ENCODE data around the gene KMT5B. TPM values are rescaled to one million over a fixed set of nuclear protein-coding genes. Genes with fewer than 3 reads are reported as not detected.

Gene KMT5B
- total and polyA plus RNA-seq, 2 experiments from 2014 or later = 26.4 to 31.0 TPM

DNA sequence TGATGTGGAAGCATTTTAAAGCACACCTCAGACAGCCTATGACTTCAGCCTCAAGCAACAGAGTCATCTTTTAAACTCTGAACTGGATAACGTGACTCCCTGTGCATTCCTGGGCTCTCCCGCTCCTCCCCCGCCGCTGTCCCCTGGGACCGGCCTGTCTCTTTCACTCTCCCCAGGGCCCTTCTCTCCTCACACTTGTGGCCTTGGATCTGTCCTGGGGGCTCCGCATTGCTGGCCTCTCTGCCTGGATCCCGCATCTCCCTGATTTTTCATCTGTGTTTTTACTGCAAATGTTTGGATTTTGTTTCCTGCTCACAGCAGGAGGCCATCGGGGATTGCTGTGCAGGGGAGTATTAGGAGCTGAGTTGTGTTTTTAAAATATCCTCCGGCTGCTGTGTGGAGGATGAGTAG is 43.2 kb upstream of the KMT5B start (continued):
- TF ChIP-seq REST (IDR thresholded peaks at IDR 0.05; ENCODE audit: unreplicated experiment) = no peak
- no peak for TF ChIP-seq EZH2phosphoT487 (IDR thresholded peaks at IDR 0.05; ENCODE audit: unreplicated experiment)
- no peak for TF ChIP-seq JUNB (IDR thresholded peaks at IDR 0.05; ENCODE audit: unreplicated experiment)
- TF ChIP-seq NANOG (IDR thresholded peaks at IDR 0.05; ENCODE audit: borderline replicate concordance) = no peak

GRCh38 chr11:68255526-68255925 is 42.4 kb upstream of the KMT5B start:
- Histone ChIP-seq H3K9me2 (ENCODE audit: insufficient read depth) (no peaks in the 10 kb centered on the region), H2AFZ (no peak overlapping the region), H3F3A (replicated peaks; ENCODE audit: low read depth) (no peaks in the 10 kb centered on the region), H3K27me3 (ENCODE audit: insufficient read depth) (no peaks in the 10 kb centered on the region), H3K4me2 (no peak overlapping the region), H3K4me1 (ENCODE audit: insufficient read depth) (peaks cover 6% of the 10 kb centered on the region; the same call in 1 of the 2 replicates), H4K20me1 (replicated peaks; ENCODE audit: insufficient read depth) (no peaks in the 10 kb centered on the region), H3K27ac (ENCODE audit: low read depth) (no peak overlapping the region), H3K79me2 (replicated peaks; ENCODE audit: insufficient read depth) (no peaks in the 10 kb centered on the region), H3K4me3 (no peak overlapping the region), H3K36me3 (ENCODE audit: insufficient read depth) (no peaks in the 10 kb centered on the region)
- H3K27me3 Mint-ChIP-seq (ENCODE audit: insufficient read depth, low read depth, poor library complexity) = peaks cover 11% of the 10 kb centered on the region
- no peaks in the 10 kb centered on the region; the same call in 2 of the 3 replicates for H3K9me3 Mint-ChIP-seq
- H3K4me3 Mint-ChIP-seq = no peak overlapping the region
- ATAC-seq (no peak), DNase-seq (ENCODE audit: low spot score) (no peak)
- H3K4me1 Mint-ChIP-seq = peaks cover 11% of the 10 kb centered on the region
- H3K27ac Mint-ChIP-seq = no peak overlapping the region
- H3K36me3 Mint-ChIP-seq (ENCODE audit: low read depth) = peaks cover 2% of the 10 kb centered on the region; the same call in 1 of the 3 replicates
- TF ChIP-seq STAT1 (IDR thresholded peaks at IDR 0.05; ENCODE audit: unreplicated experiment) (no peak), ZNF114 (CRISPR knock-in tag; IDR thresholded peaks at IDR 0.05) (no peak), ZNF462 (CRISPR knock-in tag; IDR thresholded peaks at IDR 0.05) (no peak), NANOG (IDR thresholded peaks at IDR 0.05; ENCODE audit: borderline replicate concordance) (no peak), REST (IDR thresholded peaks at IDR 0.05; ENCODE audit: unreplicated experiment) (no peak), EZH2 (IDR thresholded peaks at IDR 0.05; ENCODE audit: low read depth, unreplicated experiment) (no peak), EZH2phosphoT487 (IDR thresholded peaks at IDR 0.05; ENCODE audit: unreplicated experiment) (no peak), CREB1 (CRISPR knock-in tag; IDR thresholded peaks at IDR 0.05; ENCODE audit: low read depth) (no peak), ZNF331 (CRISPR knock-in tag; IDR thresholded peaks at IDR 0.05; ENCODE audit: low read depth) (no peak)
- TF ChIP-seq, protein P1, sequence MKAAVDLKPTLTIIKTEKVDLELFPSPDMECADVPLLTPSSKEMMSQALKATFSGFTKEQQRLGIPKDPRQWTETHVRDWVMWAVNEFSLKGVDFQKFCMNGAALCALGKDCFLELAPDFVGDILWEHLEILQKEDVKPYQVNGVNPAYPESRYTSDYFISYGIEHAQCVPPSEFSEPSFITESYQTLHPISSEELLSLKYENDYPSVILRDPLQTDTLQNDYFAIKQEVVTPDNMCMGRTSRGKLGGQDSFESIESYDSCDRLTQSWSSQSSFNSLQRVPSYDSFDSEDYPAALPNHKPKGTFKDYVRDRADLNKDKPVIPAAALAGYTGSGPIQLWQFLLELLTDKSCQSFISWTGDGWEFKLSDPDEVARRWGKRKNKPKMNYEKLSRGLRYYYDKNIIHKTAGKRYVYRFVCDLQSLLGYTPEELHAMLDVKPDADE (IDR thresholded peaks at IDR 0.05) = no peak
